ENCODE measurements around the gene PLXND1.

Gene PLXND1

DNA sequence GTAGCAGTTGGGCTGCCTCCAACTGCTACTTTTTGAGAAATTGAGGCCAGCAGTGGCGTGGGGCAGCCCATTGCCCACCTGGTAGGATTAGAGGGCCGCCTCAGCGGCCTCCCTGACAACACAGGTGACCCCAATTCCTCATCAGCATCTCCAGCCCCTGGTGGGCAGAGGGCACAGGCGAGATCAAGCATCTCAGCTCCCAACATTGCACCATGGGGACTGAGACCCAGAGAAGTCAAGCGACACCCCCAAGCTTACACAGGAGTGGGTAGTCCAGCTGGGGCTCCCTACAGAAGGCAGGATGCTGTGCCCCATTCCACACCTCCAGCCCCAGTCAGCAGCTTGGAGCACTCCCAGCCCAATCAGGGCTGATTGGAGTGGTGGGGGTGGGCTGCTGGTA lies 63.7 kb downstream of the PLXND1 start:
- ChIA-PET CTCF (no interaction called here), POLR2A (no interaction called here)
- no peak for DNase-seq (ENCODE audit: extremely low spot score)
- TF ChIP-seq, protein P1, sequence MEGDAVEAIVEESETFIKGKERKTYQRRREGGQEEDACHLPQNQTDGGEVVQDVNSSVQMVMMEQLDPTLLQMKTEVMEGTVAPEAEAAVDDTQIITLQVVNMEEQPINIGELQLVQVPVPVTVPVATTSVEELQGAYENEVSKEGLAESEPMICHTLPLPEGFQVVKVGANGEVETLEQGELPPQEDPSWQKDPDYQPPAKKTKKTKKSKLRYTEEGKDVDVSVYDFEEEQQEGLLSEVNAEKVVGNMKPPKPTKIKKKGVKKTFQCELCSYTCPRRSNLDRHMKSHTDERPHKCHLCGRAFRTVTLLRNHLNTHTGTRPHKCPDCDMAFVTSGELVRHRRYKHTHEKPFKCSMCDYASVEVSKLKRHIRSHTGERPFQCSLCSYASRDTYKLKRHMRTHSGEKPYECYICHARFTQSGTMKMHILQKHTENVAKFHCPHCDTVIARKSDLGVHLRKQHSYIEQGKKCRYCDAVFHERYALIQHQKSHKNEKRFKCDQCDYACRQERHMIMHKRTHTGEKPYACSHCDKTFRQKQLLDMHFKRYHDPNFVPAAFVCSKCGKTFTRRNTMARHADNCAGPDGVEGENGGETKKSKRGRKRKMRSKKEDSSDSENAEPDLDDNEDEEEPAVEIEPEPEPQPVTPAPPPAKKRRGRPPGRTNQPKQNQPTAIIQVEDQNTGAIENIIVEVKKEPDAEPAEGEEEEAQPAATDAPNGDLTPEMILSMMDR (IDR thresholded peaks at IDR 0.05; ENCODE audit: control extremely low read depth, extremely low read depth, low read depth, missing control alignments) = no peak

DNA sequence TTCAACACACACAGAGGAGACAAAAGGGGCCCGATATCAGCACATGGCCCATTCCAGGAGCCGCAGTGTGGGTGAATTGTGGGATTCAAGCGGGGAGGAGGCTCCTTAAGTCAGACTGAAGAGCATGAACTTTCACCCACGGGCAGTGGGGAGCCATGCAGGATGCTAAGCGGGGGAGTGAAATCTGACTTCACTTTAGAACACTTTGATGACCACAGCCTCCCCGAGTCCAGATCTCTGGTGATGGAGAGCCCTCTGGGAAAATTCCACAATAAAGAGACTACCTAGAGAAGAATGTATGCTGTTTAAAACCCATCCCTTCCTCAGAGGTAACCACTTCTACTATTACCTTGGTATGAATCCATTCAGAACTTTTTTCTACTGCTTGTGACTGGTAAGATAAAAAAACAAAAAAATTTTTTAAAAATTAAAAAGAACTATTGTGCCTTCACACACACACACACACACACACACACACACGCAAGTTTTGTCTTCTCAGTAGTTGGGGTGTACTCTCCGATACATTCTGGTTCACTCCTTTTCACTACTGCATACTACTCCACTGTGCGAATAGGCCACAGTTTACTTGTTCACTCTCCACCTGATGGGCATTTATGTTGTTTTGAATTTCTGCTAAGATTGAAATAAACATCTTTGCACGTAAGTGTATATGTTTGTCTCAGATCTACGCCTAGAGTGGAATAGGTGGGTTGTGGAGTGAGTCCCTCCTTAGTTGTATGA lies 65.5 kb downstream of the PLXND1 start:
- ChIA-PET POLR2A (no interaction called here), CTCF (no interaction called here)
- TF ChIP-seq, protein P1 (IDR thresholded peaks at IDR 0.05; ENCODE audit: control extremely low read depth, extremely low read depth, low read depth, missing control alignments) = no peak
- DNase-seq (ENCODE audit: extremely low spot score) = no peak

DNA sequence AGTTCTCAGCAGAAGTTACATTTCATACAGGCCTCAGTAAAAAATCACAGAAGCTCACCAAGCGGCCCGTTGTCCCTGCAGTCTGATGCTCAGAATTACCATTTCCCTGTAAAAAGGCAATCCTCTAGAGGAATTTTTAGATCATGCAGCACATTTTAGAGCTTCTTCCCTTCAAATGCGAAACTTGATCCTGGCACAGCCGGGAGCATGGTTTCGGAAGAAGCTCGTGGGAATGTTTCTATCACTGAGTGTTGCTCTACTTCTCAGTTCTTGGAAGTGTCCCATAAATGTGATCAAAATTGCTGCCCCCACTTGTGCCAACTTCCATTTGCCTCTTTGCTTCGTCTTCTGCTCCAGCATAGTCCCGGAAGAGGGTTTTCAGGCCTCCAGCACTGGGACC lies 67.3 kb downstream of the PLXND1 start:
- TF ChIP-seq, protein P1 (IDR thresholded peaks at IDR 0.05; ENCODE audit: control extremely low read depth, extremely low read depth, low read depth, missing control alignments) = no peak
- CTCF ChIA-PET = interaction anchor here (0.9 to 1.4 kb wide), 2 partner anchors 11 to 156 kb away, joined by 3 read pairs; partner anchors contain the start of gene RHO
- no peak for DNase-seq (ENCODE audit: extremely low spot score)
- POLR2A ChIA-PET = no interaction called here

DNA sequence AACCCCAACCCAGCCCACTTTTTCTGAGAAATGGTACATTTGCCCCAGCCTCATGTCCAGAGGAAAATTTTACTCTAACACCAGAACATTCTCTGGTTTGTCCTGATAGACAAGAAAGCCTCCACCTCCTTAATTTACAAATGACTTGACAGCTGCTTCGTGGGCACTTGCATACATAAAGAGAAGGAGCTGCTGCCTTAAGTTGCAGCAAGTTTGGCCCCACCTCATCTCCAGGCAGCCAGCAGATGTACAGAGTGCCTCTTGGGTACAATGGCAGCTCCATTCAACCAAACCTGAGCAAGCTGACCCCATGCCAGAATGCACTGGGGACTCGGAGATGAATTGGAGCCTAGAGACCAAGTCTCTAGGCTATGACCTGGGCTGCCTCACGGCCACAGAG lies 69.7 kb downstream of the PLXND1 start:
- no peak for DNase-seq (ENCODE audit: extremely low spot score)
- ChIA-PET CTCF (no interaction called here), POLR2A (no interaction called here)
- TF ChIP-seq, protein P1 (IDR thresholded peaks at IDR 0.05; ENCODE audit: control extremely low read depth, extremely low read depth, low read depth, missing control alignments) = no peak

DNA sequence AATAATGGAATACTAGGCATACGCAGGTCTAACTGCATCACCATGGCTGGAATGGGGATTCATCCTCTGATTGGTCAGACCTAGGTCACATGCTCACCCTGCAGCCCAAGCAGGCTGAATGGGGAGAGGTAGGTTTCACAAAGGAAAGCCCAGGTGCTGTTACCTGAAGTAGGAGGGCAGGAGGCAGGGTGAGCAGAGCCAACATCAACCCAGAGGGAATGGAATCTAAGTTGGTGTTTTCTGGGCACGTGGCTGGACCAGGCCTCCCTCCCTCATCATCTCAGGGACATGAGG lies 70.2 kb downstream of the PLXND1 start:
- no peak for DNase-seq (ENCODE audit: extremely low spot score)
- CTCF ChIA-PET = no interaction called here
- TF ChIP-seq, protein P1 (IDR thresholded peaks at IDR 0.05; ENCODE audit: control extremely low read depth, extremely low read depth, low read depth, missing control alignments) = no peak
- POLR2A ChIA-PET = no interaction called here

DNA sequence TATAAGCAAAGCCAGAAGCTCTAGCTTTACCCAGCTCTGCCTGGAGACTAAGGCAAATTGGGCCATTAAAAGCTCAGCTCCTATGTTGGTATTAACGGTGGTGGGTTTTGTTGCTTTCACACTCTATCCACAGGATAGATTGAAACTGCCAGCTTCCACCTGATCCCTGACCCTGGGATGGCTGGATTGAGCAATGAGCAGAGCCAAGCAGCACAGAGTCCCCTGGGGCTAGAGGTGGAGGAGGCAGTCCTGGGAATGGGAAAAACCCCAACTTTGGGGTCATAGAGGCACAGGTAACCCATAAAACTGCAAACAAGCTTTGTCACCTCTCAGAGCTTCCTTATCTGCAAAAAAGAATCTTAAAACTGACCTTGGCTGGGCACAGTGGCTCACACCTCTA lies 71.4 kb downstream of the PLXND1 start:
- TF ChIP-seq, protein P1 (IDR thresholded peaks at IDR 0.05; ENCODE audit: control extremely low read depth, extremely low read depth, low read depth, missing control alignments) = no peak
- DNase-seq (ENCODE audit: extremely low spot score) = no peak
- ChIA-PET POLR2A (no interaction called here), CTCF (interaction anchor here (1.9 to 2.4 kb wide), 2 partner anchors 9 to 19 kb away, joined by 5 to 6 read pairs; no protein-coding TSS in a partner anchor)
